GM18858 (cell line): Measurements from ENCODE around the gene REEP2.
"Not testable (repeated sequence)": the region's sequence is repeated elsewhere in the genome, so short reads cannot be mapped to it uniquely, and the experiment has no call there.

ENCODE experiments used
- ATAC-seq: cut with Tn5 transposase; IDR thresholded peaks from one replicate; pipeline ENCODE4 v1.9.1; 2021; ENCODE audit not compliant: unreplicated experiment

The REEP2 gene, protein sequence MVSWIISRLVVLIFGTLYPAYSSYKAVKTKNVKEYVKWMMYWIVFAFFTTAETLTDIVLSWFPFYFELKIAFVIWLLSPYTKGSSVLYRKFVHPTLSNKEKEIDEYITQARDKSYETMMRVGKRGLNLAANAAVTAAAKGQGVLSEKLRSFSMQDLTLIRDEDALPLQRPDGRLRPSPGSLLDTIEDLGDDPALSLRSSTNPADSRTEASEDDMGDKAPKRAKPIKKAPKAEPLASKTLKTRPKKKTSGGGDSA

DNA sequence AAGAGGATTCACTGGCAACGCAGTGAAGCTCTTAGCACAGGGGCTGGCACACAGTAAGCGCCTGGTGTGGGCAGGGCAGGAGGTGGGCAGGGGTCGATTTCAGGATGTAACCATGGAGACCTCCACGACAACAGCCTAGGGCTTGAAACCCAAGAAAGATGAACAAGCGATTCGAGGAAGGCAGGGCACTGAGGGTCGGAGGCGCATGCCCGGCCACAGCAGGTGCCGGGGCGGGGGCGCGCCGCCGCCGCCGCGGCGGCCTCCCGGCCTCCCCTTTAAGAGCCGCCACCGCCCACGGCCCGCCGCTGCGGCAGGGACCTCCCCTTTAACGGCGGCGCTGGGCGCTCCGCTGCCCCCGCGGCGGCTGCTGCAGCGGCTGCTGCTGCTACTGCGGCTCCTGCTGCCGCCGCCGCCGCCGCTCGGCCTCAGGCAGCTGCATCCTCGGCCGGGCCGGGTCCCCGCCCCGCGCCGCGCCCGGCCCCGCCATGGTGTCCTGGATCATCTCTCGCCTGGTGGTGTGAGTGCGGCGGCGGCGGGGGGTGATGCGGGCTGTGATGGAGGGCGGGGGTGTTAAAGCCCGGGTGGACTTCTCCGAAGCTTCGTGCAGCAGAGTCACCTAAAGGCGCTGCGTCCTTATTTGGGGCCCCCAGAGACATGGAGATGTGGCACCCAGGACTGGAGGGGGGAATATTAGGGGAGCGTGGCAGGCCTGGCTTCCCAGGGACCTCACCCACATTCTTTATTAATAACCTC is at the start of gene REEP2:
Gene REEP2 (plus strand): TSS at position 334 of the 753 bp plus-strand sequence. CDS start 152 bp downstream, at position 486.
- ATAC-seq, result no peak

DNA sequence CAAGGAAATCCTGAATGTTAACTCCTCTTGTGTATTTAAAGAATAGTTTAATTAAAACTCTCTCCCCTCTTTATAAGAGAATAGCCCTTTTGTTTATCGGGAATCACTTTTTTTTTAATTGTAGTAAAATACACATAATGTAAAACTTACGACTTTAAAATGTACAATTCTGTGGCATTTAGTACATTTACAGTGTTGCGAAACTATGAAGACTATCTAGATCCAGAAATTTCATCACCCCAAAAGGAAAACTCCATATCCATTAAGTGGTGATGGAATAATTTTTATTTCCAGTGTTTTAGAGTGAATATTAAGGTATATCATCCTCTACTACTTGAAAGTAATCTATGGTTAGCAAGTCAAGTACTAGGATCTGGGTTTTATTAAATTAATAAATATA is 49.5 kb upstream of the REEP2 start:
- ATAC-seq, result no peak

DNA sequence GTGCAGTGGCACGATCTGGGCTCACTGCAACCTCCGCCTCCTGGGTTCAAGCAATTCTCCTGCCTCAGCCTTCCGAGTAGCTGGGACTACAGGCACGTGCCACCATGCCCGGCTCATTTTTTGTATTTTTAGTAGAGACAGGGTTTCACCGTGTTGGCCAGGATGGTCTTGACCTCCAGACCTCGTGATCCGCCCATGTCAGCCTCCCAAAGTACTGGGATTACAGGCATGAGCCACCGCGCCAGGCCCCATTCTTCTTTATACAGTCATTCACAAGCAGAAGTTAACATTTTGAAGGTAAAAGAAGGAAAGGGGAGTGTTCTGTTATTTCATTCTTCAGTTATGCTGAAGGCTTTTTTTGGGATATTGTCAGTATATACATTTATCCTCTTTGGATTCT is 48.9 kb upstream of the REEP2 start:
- ATAC-seq, result not testable (repeated sequence)

DNA sequence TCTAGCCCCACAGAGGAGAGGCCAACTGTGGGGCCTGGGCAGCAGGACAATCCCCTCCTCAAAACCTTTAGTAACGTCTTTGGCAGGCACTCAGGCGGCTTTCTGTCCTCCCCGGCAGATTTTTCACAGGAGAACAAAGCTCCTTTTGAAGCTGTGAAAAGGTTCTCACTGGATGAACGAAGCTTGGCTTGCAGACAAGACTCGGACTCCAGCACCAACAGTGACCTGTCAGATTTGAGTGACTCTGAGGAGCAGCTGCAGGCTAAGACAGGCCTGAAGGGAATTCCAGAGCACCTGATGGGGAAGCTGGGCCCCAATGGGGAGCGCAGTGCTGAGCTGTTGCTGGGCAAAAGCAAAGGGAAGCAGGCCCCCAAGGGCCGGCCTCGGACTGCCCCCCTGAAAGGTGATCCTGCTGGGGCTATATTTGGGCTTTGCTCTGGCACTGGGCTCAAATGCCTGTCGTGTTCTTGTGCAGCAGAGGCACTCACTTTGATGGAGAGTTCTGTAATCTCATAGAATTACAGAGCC is 46.9 kb upstream of the REEP2 start:
- no peak for ATAC-seq

DNA sequence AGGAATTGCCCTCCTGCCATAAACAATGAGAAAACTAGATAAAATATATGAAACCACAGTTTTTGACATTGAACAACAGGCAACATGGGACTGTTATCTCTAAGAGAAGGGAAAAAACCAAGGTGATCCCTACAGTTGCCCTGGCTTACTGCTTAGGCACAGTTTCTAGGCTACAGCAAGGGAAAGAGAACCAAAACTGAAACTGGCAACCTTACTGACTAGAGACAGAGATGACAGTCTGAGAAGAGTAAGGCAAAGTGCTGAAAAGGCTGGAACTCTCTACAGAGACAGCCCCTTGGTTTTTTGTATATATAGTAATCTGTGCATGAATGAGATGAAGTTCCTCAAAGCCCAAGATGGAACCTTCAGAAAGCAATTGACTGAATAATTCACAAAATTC is 36.2 kb upstream of the REEP2 start:
- ATAC-seq, result peak; percentile 76

DNA sequence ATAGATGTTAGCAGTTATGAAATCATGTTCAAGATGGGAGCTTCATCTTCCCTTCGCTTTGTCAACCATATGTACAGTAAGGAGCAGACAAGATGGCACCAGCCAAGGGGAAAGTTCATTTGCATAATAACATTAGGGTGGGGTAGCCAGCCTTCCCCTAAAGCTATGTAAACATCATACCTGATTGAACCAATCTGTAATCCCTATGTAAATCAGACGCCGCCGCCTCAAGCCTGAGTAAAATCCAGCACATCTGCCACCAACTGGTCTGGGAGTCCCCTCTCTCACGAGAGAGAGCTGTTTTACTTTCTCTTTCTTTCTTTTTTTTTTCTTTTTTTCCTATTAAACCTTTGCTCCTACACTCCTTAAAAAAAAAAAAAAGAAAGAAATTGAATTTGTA is 30.8 kb upstream of the REEP2 start:
- ATAC-seq, result no peak

DNA sequence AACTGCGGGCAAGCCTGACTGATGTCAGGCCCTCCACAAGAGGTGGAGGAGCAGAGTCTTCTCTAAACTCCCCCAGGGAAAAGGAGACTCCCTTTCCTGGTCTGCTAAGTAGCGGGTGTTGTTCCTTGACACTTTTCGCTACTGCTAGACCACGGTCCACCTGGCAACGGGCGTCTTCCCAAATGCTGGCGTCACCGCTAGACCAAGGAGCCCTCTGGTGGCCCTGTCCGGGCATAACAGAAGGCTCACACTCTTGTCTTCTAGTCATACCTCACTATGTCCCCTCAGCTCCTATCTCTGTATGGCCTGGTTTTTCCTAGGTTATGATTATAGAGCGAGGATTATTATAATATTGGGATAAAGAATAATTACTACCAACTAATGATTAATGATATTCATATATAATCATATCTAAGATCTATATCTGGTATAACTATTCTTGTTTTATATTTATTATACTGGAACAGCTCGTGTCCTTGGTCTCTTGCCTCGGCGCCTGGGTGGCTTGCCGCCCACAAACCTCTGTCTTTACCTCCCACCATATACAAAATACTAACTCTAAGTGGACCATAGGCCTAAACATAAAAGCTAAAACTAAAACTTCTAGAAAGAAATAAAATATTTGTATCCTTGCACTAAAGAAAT is 27.7 kb upstream of the REEP2 start:
- not testable (repeated sequence) for ATAC-seq

DNA sequence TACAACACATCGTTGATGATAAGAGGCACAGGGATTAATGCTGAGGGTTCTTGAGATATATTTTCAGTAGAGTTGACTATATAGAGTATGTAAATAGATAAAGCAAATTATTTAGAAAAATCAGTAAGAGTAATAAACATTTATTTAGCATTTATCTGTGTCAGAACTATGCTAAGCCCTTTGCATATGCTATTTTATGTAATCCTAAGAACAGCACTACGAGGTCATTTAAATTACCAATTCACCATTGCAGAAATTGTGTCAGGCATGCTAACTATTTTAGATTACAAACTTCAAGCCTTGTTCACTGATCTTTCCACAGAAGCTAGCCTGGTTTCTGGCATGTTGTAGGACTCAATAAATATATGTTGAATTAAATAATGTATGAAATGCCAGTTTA is 20.4 kb upstream of the REEP2 start:
- ATAC-seq, result no peak

DNA sequence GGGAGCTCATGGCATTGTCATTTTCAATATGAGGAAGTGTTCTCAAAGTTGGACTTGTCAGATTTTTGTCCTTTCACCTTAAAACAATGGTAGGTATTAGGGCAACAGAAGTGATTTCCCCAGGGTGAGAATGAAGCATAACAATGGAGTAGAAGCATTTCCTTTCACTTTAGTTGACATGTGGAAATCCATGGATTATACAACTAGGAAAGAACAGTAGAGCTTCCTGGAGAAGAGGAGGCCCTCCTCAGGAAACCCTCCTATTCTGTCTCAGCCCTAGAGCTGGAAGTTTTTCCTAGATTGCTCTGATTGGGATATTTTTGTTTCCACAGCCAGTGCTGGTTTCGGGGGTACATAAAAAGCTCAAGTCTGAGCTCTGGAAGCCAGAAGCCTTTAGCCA is 13.8 kb upstream of the REEP2 start:
- ATAC-seq, result no peak

DNA sequence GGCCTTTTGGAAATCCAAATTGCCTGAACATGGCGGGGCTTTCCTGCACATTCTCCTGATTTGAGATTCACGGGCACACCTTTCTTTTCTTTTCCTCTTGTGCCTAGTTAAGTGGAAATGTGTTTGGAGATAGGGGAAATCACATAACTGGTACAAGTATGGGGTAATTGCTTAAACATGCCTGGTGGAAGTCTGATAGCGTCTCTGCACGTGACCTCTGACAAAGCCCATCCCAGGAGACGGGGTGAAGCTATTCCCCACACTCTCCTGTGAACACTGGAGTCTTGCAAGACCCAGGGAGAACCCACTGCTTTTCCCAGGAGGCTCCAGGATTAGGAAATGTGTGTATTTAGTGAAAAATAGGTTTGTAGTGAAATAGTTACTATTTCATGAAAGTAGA is 2.9 kb upstream of the REEP2 start:
- ATAC-seq, result no peak

DNA sequence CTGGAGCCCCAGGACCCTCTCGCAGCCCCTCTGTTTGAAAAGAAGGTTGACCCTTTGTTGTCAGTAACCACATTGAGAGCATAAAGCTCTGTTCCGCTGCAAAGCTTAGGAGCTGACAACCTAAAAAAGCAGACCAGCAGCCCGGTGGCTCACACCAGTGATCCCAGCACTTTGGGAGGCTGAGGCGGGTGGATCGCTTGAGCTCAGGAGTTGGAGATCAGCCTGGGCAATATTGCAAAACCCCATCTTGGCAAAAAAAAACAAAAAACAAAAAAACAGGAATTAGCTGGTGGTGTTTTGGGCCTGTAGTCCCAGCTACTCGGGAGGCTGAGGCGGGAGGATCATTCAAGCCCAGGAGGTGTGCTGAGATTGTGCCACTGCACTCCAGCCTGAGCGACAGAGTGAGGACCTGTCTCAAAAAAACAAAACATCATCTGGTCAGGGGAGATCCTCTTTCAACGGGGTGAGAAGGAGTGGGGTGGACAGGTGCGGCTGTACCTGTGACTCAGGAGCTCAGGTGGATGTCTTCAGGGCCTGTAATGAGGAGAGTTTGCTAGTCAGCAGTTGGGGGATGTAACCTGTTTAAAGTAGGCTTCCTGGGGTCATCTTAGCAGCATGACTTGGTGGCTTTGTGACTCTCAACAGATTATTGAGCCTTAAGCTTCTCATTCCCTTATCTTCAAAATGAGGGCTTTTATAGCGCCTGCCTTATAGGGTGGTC is 694 bp upstream of the REEP2 start:
- no peak for ATAC-seq

DNA sequence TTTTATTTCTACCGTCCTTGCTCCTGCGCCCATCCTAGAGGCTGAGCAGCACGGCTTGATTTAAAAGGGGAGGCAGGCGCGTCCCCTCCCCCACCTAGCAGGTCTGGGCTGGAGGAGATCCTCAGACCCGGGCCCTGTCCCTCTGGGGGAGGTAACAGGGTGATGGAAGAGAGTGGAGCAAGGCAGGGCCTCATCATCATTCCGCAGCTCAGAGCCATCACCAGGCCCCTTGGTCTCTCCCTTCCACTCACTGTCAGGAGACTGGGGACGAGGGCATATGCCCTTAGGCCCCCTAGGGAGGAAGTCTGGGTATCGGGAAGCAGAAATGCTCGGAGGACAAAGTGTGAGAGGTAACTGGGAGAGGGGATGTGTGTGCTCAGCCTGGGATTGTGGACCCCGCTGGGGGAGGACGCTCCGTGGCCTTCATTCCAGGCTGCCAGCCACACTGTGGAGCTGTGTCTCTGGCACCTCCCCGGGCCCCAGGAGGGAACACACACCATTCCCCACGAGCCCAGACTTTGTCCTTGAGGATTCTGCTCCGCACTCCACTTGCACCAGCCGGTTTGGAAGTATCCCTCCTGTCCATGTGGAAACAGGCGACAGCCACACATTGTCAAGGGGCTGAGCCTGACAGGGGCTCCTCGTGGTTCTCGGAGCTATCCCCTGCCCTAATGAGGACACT is 761 bp downstream of the REEP2 start:
- ATAC-seq, result no peak

DNA sequence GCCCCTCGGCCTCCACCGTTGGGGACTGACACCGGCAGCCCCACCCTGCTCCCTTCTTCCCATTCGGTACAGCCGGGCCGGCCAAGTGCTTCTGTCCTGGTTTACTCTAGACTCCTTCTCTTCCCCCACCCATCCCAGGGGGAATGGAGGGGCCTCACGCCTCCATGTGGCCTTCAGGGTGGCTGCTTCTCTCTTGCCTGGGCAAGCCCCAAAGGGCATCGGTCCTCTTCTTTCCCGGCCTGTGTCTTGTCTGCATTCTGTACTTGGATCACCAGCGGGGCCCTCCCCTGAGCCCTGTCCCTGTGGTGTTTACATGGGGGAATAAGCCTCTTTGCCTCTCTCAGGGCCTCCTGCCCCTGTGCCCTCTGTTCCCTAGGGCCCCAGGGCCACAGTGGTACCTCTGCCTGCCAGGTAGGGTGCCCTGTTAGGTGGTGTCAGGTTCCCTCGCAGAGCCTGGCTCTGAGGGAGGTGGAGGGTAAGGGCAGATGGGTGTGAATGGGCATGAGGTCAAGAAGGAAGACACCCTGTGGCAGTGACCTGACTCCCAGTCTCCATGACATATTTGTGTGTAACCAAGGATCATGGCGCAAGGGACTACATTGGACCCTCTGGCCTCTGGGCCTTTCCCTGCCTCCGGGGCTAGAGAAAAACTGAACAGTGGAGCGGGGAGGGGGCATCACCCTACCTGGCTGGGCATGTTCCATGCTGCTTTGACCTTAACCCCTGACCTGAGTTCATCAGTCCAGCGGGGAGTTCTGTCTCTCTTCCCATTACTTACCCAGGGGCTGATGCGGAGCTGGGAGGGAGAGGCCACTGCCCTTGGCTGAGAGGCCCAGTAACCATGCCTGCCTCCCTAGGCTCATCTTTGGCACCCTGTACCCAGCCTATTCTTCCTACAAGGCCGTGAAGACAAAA is 1.6 kb downstream of the REEP2 start:
- ATAC-seq, result no peak

DNA sequence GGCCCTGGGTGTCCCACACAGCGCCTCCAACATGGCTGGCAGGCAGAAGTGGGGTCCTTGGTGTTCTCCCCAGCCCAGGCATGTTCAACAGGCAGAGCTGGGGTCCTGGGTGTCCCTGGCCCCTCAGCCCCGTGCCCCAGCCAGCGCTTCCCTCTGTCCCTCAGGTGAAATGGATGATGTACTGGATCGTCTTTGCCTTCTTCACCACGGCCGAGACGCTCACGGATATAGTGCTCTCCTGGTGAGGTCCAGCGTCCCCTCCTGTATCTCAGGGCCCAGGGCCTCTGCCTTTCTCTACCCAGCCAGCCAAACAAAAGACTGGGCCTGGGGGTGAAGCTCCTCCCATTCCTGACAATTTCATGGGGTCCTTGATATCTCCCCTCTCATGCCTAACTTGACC is 2.4 kb downstream of the REEP2 start:
- no peak for ATAC-seq

DNA sequence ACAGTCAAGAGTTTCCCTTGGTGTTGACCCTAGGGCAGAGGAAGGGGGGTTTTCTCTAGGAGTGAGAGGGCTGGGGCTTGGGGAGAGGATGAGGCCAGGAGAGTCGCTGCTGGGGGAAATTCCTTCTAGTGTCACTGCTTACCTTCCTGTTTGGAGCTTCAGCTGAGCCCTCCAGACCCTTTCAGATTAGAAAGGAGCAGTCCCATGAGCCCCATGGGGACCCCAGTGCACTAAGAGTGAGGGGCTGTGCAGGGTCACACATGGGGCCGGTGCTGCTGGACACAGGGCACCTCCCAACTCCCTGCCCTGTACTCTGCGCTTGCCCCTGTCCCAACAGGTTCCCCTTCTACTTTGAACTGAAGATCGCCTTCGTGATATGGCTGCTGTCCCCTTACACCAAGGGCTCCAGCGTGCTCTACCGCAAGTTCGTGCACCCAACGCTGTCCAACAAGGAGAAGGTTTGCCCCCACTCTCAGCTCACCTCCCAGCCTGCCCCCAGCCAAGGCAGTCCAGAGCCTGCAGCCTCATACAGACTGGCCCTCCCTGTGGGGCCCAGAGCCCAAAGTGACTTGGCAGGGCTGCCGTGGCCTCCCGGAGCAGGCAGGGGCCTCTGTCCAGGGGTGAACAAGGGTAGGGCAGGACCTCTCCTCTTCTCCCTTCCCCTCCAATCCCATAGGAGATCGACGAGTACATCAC is 5.4 kb downstream of the REEP2 start:
- no peak for ATAC-seq

DNA sequence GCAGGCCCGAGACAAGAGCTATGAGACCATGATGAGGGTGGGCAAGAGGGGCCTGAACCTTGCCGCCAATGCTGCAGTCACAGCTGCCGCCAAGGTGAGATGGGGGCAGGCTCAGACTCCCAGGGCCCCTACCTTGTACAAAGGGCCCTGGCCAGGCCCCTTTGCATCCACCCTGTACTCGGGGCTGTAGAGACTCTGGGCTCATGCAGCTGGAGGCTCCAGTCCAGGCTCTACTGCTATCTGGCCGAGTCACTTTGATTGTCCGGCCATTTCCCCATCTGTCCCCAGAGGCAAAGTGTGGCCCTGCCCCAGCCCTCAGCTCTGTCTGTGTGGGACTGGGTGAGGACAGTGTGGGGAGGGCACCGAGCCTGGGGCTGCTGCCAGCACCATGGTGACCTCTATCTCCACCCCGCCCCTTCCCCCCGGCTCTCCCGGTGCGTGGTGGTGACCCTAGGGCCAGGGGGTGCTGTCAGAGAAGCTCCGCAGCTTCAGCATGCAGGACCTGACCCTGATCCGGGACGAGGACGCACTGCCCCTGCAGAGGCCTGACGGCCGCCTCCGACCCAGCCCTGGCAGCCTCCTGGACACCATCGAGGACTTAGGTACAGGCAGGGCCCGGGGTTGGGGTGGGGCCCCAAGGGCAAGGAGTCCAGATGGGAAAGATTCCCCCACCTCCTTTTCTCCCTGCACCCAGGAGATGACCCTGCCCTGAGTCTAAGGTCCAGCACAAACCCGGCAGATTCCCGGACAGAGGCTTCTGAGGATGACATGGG is 6.1 kb downstream of the REEP2 start:
- ATAC-seq, result no peak

DNA sequence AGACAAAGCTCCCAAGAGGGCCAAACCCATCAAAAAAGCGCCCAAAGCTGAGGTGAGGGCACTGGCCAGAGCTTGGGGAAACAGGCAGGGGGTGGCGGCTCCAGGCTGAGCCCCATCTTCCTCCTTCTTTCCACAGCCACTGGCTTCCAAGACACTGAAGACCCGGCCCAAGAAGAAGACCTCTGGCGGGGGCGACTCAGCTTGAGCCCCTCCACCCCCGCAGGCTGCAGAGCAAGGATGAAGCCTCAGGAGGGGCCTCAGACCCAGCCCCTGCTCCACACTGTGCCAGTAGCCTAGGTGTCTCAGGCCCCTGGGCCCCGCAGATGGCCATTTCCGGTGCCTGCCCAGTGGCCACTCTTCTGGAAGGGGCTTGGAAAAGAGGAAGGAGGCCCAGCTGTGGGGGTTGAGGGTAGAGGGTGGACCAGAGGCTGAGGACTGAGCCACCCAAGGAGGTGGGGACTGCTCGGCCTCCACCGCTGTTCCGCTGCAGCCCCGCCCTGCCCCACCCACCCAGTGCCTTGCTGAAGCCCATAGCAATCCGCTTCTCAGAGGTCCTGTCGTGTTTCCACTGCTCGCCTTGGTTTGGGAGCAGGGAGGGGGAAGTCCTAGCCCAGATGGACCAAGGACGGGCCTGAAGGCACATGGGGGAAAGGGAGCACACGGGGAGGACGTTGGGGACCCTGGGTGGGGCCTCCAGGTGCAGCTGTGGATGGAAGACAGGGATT is 6.9 kb downstream of the REEP2 start:
- ATAC-seq, result no peak

DNA sequence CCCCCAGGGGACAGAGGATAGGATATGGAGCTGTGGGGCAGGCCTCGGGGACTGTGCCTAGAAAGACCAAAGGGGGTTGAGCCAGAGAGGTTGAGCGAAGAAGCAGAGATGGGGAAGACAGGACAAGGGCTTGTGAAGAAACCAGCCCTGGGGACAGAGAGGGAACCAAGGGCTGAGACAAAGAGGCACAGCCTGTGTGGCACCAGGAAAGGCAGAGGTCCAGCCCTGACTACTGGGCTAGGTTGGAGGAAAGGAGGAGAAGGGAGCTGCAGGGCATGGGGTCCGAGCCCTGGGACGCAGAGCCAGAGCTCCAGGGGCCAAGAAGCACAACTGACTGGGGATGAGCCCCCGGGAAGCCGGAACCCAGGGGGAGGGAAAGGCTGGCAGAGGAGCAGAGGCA is 9.2 kb downstream of the REEP2 start:
- ATAC-seq, result no peak
